Right lobe of liver (tissue), 4 donors: Measurements from ENCODE around the gene HOXA2.

Experiments
- POLR2A ChIP-seq: fragments of 450-650 bp; IDR thresholded peaks from one replicate; pipeline ENCODE4 v1.6.1; 2017; ENCODE audit warnings: antibody characterized with exemption, mild to moderate bottlenecking
- TF ChIP-seq, protein P1 (sequence below), 4 donors: fragments of 200-600 bp in 3 of 4; fragments of 450-650 bp in 1 of 4; IDR thresholded peaks; one replicate each; pipeline versions ENCODE4 v1.5.1 to v1.8.0; 2016 to 2022; ENCODE audit warnings: antibody characterized with exemption in 4 of 4, mild to moderate bottlenecking in 2 of 4
- donor health status: DM: no; HTN: no; CAD: no.
- donor health status: DM: no; HTN: no; CAD: no.
- donor health status: DM: no; HTN: yes; CAD: no.

DNA sequence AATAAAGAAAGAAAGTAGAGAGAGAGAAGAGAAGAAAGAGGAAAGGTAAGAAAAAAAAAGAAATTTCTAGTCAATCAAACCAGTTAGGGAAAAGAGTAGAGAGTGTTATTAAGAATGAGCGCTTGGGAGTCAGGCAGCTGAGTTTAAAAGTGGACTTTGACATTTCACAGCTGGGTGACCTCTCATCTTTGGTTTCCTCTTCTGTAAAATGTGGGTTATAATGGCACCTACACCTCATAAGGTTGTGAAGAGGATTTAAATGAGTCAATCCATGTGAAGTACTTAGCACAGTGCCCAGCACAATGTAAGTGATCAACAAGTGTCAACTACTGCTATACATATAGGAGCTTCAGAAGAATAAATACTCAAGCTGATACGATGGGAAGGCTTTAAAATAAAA is 18.8 kb downstream of the HOXA2 start:
- TF ChIP-seq, protein P1, sequence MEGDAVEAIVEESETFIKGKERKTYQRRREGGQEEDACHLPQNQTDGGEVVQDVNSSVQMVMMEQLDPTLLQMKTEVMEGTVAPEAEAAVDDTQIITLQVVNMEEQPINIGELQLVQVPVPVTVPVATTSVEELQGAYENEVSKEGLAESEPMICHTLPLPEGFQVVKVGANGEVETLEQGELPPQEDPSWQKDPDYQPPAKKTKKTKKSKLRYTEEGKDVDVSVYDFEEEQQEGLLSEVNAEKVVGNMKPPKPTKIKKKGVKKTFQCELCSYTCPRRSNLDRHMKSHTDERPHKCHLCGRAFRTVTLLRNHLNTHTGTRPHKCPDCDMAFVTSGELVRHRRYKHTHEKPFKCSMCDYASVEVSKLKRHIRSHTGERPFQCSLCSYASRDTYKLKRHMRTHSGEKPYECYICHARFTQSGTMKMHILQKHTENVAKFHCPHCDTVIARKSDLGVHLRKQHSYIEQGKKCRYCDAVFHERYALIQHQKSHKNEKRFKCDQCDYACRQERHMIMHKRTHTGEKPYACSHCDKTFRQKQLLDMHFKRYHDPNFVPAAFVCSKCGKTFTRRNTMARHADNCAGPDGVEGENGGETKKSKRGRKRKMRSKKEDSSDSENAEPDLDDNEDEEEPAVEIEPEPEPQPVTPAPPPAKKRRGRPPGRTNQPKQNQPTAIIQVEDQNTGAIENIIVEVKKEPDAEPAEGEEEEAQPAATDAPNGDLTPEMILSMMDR (IDR thresholded peaks at IDR 0.05): no peak
- no peak for TF ChIP-seq POLR2A
